OCI-LY7 (cell line): ENCODE measurements around the gene THUMPD3. TPM values are rescaled to one million over a fixed set of nuclear protein-coding genes. Genes with fewer than 3 reads are reported as not detected.
A peak's percentile ranks its signal among the peaks of the same experiment; 100 is the strongest.

Experiments
- BruUV-seq: library from RNA; stranded (reverse); fragments of 400-500 nt; replicated peaks from 2 replicates; lab custom pipeline; 2021; lab: Mats Ljungman, UMichigan
- CTCF ChIA-PET: fragments of 300-600 bp; sonication (Branson Sonifier 250); formaldehyde crosslinking; loops from one replicate; lab custom pipeline; 2022; ENCODE audit warnings: antibody characterized with exemption; ENCODE audit not compliant: unreplicated experiment; lab: Charles Lee
- POLR2A ChIA-PET: fragments of 300-600 bp; sonication (Branson Sonifier 250); formaldehyde crosslinking; loops from one replicate; lab custom pipeline; 2022; ENCODE audit warnings: antibody characterized with exemption; lab: Charles Lee
- DNase-seq: peaks from one replicate; pipeline ENCODE4 v3.0.0-alpha.2; 2015; ENCODE audit warnings: low spot score
- H2AFZ ChIP-seq: fragments of 200-600 bp; sonication (generic), shearing (Covaris generic); 2 replicates; pipeline ENCODE4 v1.6.1; 2014; ENCODE audit warnings: mild to moderate bottlenecking, antibody characterized with exemption, low read length, moderate library complexity
- H3K27ac ChIP-seq: fragments of 200-600 bp; sonication (generic); 2 replicates; pipeline ENCODE4 v1.5.1; 2014; ENCODE audit warnings: mixed run types, low read depth, mild to moderate bottlenecking, moderate library complexity, low read length, inconsistent platforms; ENCODE audit not compliant: poor library complexity, severe bottlenecking
- H3K36me3 ChIP-seq: fragments of 200-600 bp; sonication (generic); 2 replicates; pipeline ENCODE4 v1.6.1; 2014; ENCODE audit warnings: mild to moderate bottlenecking, antibody characterized with exemption, low read length, moderate library complexity, mixed read lengths; ENCODE audit not compliant: insufficient read depth
- H3K4me1 ChIP-seq: fragments of 200-600 bp; sonication (generic); 2 replicates; pipeline ENCODE4 v1.5.1; 2014; ENCODE audit warnings: mild to moderate bottlenecking, low read length; ENCODE audit not compliant: insufficient read depth, poor library complexity, severe bottlenecking
- H3K4me2 ChIP-seq: fragments of 200-600 bp; sonication (generic); 2 replicates; pipeline ENCODE4 v1.6.1; 2014; ENCODE audit warnings: mild to moderate bottlenecking, low read length
- H3K4me3 ChIP-seq: fragments of 200-600 bp; sonication (generic); 2 replicates; pipeline ENCODE4 v1.5.1; 2014; ENCODE audit warnings: mild to moderate bottlenecking, low read depth, low read length; ENCODE audit not compliant: poor library complexity, severe bottlenecking
- H3K79me2 ChIP-seq: fragments of 200-600 bp; sonication (generic); 2 replicates; pipeline ENCODE4 v1.6.1; 2016; ENCODE audit warnings: low read depth, mild to moderate bottlenecking, low read length, moderate library complexity, mixed read lengths; ENCODE audit not compliant: insufficient read depth
- H3K9me2 ChIP-seq: fragments of 200-600 bp; sonication (generic); 2 replicates; pipeline ENCODE4 v1.6.1; 2016; ENCODE audit warnings: mild to moderate bottlenecking, low read length, mixed read lengths; ENCODE audit not compliant: insufficient read depth
- H3K9me3 ChIP-seq: fragments of 200-600 bp; sonication (generic); 2 replicates; pipeline ENCODE4 v1.6.1; 2014; ENCODE audit warnings: mild to moderate bottlenecking, mixed run types, low read length, mixed read lengths
- H4K20me1 ChIP-seq: fragments of 200-600 bp; sonication (generic); 2 replicates; pipeline ENCODE4 v1.6.1; 2014; ENCODE audit warnings: mild to moderate bottlenecking, antibody characterized with exemption, low read length, moderate library complexity, mixed read lengths; ENCODE audit not compliant: insufficient read depth
- CTCF ChIP-seq: fragments of 200-600 bp; sonication (generic); conservative IDR thresholded peaks from 2 replicates; pipeline ENCODE4 v1.5.1; 2014; ENCODE audit warnings: mild to moderate bottlenecking, antibody characterized with exemption, low read length, moderate library complexity, mixed read lengths
- EZH2phosphoT487 ChIP-seq: fragments of 200-600 bp; sonication (generic); IDR thresholded peaks from 2 replicates; pipeline ENCODE4 v1.6.1; 2018; ENCODE audit warnings: low read depth, borderline replicate concordance, mild to moderate bottlenecking, mixed run types, antibody characterized with exemption, low read length, moderate library complexity, mixed read lengths
- intact Hi-C: fragments of 100-400 bp; cut with micrococcal nuclease; formaldehyde crosslinking; loops from one replicate; pipeline ENCODE4 v1.10.0; 2022; ENCODE audit not compliant: unreplicated experiment
- total RNA-seq, 2 experiments: library from RNA; depleted of rRNA in 1 of 2; stranded (reverse); fragments of >200 nt in 1 of 2; shearing (Covaris generic) in 1 of 2; gene quantifications; 2 replicates each; pipeline ENCODE4 v1.2.3, GENCODE V29; 2014 to 2022

Gene THUMPD3
- total RNA-seq, 2 experiments from 2014 or later = 12.4 to 58.8 TPM

- POLR2A ChIA-PET = interaction anchor here (0.6 to 0.8 kb wide), 2 partner anchors 9 to 124 kb away, joined by 3 read pairs; no protein-coding TSS in a partner anchor
- no TSS peak for BruUV-seq
These were observed 44.2 kb downstream of the THUMPD3 start for GRCh38 chr3:9406856-9407626.

GRCh38 chr3:9408061-9408460 is 45.2 kb downstream of the THUMPD3 start:
- H2AFZ ChIP-seq = no peak overlapping the region
- peaks cover 55% of the 10 kb centered on the region for H3K36me3 ChIP-seq
- peaks cover 53% of the 10 kb centered on the region for H3K4me1 ChIP-seq
- no peak overlapping the region for H3K27ac ChIP-seq
- ChIA-PET POLR2A (interaction anchor here (1.1 to 1.2 kb wide), 2 partner anchors 13 to 14 kb away, joined by 3 to 4 read pairs; no protein-coding TSS in a partner anchor), CTCF (no interaction called here)
- DNase-seq = no peak
- H3K9me2 ChIP-seq = no peaks in the 10 kb centered on the region
- peaks cover 50% of the 10 kb centered on the region for H4K20me1 ChIP-seq
- no TSS peak for BruUV-seq
- no peak overlapping the region for H3K4me2 ChIP-seq
- TF ChIP-seq CTCF (no peak), EZH2phosphoT487 (no peak)
- H3K79me2 ChIP-seq = peaks cover 100% of the 10 kb centered on the region
- H3K9me3 ChIP-seq = 0 out of 2 replicates have a peak, but pooled peaks cover 4% of the 10 kb centered on the region
- H3K4me3 ChIP-seq = no peak overlapping the region
- intact Hi-C loops = no loop called here

More at GRCh38 chr3:9406856-9407626, 44.2 kb downstream of the THUMPD3 start:
- TF ChIP-seq EZH2phosphoT487 = no peak
- TF ChIP-seq CTCF = no peak
- H3K4me1 ChIP-seq = peaks cover 63% of the 10 kb centered on the region
- 0 out of 2 replicates have a peak, but pooled peaks cover 4% of the 10 kb centered on the region for H3K9me3 ChIP-seq
- H3K79me2 ChIP-seq = peaks cover 100% of the 10 kb centered on the region
- H3K9me2 ChIP-seq = no peaks in the 10 kb centered on the region
- no peak overlapping the region for H3K27ac ChIP-seq
- peaks cover 46% of the 10 kb centered on the region for H3K36me3 ChIP-seq
- no peak for DNase-seq
- H3K4me3 ChIP-seq = no peak overlapping the region
- H3K4me2 ChIP-seq = peak overlapping the region; percentile 5; the same call in 1 of the 2 replicates
- CTCF ChIA-PET = no interaction called here
- H4K20me1 ChIP-seq = peaks cover 61% of the 10 kb centered on the region
- intact Hi-C loops = no loop called here
- H2AFZ ChIP-seq = no peak overlapping the region
